Fibroblast of lung (primary cell): ENCODE measurements around the gene SPATA22.
"Not testable (repeated sequence)": the region's sequence is repeated elsewhere in the genome, so short reads cannot be mapped to it uniquely, and the experiment has no call there.

ENCODE experiments used
- CTCF ChIP-seq, 2 donors: IDR thresholded peaks in 1 of 2; conservative IDR thresholded peaks in 1 of 2; 1 replicate in 1 of 2; 2 replicates in 1 of 2; pipeline ENCODE4 v1.5.1; 2011 to 2012; ENCODE audit warnings: low read length in 2 of 2, control low read depth in 1 of 2, inconsistent platforms in 1 of 2, low read depth in 1 of 2, mild to moderate bottlenecking in 1 of 2
- EZH2 ChIP-seq: IDR thresholded peaks from 2 replicates; pipeline ENCODE4 v1.5.1; 2012; ENCODE audit warnings: low read length, control low read depth, mild to moderate bottlenecking; ENCODE audit errors: missing control alignments

GRCh38 chr17:3403856-3404255, 67.8 kb downstream of the SPATA22 start:
- TF ChIP-seq EZH2; CTCF (conservative IDR thresholded peaks at IDR 0.05 in 1 of 2, IDR thresholded peaks at IDR 0.05 in 1 of 2; ENCODE audit: low read depth in 1 of 2, low read length in 2 of 2): not testable (repeated sequence)
